GF-D8 (cell line): ENCODE results near the gene RHOBTB1.

ENCODE experiments used
- DNase-seq: peaks from one replicate; lab custom pipeline; 2025; lab: John Stamatoyannopoulos, UW

The RHOBTB1 gene

DNA sequence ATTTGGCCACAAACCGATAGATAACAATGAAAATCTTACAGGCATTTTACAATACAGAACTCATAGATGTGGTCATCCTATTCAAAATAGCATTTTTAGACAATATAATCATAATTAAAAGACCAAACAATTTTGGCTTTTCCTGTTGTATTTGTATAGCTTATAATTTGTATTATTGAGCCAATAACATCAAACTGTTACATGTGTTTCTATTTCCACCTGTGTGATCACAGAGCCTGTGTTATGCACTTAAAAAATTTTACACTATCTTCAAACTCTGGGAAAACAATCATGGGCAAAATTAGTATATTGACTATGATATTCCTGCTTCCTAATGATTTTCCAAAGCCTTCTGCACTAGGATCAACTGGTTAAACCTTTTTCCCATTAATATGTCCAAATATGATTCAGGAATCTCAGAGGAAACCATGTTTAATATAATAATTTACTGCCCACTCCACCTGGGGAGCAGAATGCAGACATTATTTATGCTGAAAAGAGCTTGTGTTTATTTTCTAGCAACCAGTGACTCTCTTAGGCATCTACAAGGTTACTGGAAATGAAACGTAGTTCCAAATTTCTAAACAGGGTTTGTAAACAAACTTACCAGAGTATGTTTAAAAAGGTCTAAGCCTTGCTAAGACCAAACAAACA is 1.7 kb downstream of the RHOBTB1 start:
- DNase-seq, result no peak

DNA sequence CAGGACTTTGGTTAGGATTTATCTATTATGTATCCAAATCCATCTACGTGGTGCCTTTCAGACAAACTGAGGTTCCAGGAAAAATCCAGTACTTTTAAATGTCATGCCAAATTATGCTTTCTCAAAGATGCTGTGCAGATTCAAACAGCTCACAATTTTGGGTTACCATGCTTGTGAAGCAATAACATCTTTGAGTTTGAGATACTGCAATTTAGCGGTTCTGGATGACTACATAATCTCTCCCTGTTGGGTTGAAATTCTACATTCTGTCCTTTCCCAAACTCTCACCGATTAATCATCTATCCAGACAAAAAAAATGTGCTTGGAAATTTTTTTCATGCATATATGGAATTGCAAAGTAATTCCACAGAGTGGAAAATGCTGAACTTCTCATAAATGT is 3.5 kb downstream of the RHOBTB1 start:
- no peak for DNase-seq

DNA sequence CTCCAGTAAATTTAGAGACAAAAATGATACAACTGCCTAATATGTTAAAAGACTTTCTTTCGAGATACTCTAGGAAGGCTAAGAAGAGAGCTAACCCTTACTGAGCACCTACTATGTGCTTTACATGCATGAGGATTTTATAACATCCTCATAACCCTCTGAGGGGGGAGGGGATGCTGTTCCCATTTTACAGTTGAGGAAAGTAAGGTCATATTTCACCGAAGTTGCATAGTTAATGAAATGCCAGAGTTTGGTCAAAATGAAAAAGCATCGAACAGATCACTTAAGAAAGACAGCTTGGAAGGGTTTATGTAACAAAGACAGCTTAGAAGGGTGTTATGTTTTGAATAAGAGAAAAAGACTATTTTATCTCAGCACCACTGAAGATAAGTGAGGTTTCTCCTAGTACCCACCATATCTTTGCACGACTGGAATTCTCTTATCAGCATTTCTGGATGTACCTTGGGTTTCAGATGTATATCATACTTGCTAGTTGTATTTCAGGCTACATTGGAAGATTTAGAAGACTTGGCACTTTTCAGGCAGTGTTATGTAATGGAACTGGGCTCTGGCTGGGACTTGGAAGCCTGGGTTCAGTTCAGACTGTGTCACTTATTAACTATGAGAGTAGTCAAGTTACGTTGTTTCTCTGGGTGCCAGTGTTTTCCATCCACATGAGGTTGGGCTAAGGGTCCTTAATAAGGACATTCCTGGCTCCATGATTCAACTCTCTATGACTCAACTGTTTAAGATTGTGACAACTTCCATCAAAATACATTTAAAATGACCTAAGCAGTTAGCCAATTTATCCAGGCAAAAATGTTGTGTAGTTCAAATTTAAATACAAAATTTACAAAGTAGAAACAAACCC is 6.0 kb downstream of the RHOBTB1 start:
- no peak for DNase-seq

DNA sequence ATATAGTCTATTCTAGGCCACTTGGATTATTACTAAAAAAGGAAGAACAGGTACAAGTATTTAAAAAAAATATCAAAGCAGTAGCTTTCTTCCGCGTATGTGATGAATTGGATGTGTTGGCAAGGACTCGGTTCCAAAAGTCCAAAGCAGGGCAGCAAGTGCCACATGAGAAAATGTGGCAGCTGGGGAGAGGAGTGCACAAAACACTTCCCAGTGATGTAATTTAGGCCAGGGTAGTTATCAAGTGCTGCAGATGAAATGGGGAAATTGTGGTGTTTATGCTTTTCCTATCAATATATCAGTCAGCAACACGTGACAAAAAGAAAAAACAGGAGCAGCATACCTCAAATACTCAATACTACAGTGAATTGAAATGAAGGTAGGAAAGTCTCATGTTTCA is 7.0 kb downstream of the RHOBTB1 start:
- DNase-seq, result no peak

DNA sequence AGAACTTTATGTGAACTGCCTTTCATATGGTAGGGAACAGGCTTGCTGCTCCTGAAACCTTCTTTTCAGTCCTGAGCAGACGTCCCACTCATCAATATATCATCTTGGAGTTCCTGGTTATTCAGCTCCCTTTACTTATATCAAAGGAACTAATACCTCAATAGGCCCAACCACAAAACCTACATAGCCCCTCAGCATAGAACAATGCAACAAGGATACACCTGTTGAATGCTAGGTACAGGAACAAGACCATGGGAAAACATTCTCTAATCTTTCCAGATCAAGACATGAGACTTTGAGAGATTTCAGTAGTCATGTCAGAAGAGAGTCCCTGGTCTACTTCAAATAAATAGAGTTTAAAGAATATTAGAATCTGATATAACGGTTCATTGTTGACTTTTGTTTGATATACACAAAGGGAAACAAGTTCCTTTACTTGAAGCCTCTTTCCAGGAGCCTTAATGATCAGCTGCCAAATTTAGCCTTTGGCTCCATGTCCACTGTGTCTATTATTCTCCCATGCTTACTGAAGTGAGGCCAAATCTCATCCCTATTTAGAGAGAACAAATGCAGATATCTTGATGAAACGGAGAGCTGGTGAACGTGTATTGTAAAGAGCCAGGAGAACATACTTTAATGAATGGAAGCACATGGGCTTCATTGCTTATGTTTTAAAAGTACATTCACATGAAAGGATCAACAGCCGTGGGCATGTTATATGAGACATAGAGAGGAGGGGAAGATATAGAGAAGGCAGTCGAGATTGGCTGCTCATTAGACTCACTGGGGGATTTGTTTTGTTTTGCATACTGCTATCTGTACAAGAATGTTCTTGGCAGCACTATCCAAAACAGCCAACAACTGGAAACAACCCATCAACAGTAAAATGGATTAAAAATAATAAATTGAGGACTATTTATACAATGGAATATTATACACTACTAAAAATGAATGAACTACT is 9.5 kb downstream of the RHOBTB1 start:
- no peak for DNase-seq

DNA sequence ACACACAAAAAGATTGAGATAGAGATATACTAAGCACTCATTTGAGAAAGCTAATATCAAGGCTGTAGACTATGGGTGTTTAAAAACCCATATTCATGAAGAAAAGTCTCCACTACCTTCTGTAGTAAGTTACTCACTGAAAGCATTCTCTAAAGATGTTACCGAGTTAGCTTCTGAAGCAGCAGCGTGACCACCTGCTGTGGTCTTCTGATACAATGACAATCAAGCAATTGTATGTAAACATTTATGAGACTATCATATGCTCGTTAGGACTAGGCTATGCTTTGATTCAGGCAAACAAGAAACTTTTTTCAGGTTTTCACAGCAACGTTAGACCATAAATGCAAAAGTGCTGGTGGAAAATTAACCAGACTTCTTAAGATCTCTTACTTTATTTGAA is 11.2 kb downstream of the RHOBTB1 start:
- DNase-seq, result no peak

DNA sequence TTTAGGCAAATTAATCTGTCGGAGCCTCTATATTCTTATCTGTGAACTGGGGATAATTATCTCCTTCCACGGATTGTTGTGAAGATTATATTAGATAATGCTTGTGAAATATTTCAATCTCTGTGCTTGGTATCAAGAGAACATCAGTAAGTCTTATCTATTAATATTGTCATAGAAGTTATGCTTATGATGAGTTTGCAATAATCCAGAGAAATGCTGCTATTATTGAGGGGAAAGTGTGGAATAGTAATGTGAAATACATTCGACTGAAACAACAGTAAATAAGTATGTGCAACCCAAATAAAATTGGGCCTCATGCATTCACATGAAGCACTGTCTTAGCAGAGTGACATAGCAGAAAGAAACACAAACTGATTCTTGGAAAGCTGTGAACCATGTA is 13.7 kb downstream of the RHOBTB1 start:
- DNase-seq, result no peak

DNA sequence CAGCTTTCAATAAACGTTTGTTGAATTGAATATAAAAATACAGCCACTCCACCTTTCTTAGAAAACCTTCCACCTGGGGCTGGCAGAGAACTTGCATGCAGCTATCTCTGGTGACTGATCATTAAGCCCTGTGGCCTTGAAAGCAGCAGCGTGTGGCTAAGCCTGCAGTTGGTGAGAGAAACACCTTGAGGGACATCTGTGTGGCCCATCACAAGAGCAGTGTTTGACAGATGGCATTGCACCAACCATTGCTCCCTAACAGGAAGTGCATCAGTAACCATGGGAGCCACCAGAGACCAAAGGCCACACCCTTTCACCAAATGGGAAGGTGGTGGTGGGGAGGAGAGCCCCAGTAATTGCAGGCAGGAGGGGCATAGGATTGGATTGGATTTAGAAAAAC is 22.4 kb downstream of the RHOBTB1 start:
- no peak for DNase-seq

DNA sequence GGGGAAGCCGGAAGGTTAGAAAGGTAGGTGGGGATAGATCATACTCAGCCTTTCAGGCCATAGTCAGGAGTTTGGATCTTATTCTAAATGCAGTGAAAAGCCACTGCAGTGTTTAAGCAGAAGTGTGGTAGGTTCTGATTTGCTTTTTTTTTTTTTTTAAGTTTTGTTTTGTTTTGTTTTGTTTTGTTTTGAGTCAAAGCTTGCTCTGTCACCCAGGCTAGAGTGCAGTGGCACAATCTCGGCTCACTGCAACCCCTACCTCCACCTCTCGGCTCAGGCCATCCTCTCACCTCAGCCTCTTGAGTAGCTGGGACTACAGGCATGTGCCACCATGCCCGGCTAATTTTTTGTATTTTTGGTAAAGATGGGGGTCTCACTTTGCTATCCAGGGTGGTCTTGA is 23.5 kb downstream of the RHOBTB1 start:
- no peak for DNase-seq

DNA sequence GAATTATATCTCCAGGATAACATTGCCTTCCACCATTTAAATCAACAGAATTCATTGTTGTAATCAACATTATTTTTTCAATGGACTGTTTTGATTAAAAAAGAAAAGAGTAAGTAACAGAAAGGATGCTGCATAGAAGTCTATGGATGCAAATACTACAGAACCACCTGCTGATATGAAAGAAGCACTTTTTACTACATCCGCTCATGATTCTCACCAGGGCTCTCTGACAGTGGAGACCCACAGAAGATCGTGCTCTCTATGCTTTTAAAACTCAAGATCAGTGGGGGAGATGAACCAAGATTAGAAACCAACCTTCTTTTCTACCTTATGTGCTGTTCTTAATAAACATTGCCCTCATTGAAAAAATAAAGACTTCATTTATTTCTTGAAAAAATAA is 24.4 kb downstream of the RHOBTB1 start:
- DNase-seq, result no peak

DNA sequence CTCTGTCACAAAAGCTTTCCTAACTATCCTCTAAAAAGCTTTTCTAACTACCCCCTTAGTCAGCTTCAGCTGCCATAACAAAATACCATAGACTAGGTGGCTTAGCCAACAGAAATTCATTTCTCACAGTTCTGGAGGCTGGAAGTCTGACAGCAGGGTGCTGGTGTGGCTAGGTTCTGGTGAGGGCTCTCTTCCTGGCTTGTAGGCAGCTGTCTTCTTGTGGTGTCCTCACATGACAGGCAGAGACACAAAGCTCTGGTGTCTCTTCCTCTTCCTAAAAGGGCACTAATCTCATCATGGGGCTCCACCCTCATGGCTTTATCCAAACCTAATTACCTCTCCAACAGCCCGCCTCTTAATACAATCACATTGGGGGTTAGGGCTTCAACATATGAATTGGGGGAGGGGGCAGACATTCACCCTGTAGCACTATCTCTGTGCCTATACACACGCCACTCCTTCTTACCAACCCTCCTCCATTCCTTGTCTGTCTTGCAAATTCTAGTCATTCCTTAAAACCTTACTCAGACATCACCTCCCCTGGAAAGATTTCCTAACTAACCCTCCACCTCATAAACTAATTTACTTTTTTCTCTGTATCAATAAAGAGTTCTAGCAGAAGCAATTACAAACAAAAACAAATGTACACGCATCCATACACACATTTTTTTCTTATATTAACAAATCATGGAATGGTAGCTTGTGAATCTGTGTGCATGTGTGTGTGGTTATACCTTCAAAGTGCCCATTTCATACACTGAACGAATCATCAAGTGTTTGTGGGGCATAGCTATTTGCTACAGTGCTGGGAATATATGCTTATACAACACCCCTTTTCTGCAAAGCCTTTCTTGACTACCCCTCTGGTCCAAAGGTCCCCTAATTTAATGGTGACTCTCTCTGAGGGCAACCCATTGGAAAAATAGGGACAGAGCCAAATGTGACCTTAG is 26.4 kb downstream of the RHOBTB1 start:
- no peak for DNase-seq

DNA sequence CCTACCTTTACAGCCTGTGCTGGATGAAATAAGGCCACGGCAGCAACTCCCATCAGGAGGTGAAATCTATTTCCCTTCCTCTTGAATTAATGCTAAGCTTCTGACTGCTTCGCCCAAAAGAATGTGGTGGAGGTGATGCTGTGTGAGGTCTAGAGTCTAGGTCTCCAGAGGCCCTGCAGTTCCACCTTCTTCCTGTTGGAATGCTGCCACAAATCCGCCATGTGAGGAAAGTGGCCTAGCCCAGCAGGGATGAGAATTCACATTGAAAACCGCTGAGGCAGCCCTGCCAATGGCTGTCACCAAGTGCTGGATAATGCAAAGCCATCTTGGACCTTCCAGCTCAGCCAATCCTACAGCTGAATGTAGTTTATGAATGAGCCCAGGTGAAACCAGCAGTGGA is 28.0 kb downstream of the RHOBTB1 start:
- DNase-seq, result no peak

DNA sequence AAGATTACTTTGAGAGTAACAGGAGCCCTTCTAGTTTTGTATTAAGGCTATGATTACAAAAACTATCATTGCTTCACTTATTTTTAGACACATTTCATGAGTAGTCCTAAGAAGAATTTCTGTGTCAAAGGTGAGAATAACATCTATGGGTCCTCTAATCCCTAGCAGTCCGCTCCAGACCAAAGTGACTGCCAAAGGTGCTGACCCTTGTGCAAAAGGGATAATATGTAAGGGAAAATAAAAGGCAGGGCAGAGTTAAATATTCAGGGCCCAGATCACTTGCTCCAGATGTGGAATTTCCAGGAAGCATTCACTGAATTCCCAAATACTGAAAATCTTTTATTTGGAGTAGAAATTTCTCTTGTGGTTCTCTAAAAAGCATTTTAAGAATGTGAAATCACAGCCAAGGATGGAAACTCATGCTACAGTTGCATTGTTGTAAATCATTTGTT is 29.3 kb downstream of the RHOBTB1 start:
- DNase-seq, result no peak

DNA sequence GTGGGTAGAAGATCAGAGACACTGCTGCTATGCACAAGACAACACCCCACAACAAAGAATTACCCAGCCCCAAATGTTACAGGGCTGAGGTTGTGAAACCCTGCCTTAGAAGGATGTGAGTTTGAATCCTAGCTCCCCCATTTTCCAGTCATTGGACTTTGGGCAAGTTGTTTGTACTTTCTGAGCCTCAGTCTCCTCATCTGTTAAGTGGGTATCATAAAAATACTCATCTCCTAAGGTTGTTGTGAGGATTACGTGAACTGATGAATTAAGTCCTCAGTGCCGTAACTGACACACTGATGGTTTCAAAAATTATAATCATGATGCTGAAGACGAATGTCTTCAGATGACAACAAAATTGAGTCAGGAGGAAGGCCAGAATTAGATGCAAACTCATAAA is 30.3 kb downstream of the RHOBTB1 start:
- DNase-seq, result no peak

DNA sequence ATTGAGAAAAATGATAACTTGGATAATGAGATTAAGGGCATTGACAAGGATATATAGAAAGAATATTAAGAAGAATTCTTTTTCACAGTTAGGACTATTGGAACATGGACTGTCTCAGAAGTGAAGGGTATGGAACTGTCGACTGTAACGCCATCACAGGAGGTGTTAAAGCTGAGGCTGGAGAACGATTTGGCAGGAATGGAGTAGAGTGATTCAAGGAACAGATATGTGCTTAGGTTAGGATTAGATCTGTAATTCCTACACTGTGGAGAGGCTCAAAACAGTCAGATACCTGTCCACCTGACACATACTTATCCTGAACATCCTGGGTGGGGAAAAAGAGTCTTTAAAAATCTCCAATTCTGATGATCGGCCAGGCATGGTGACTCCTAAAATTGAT is 30.9 kb downstream of the RHOBTB1 start:
- no peak for DNase-seq

DNA sequence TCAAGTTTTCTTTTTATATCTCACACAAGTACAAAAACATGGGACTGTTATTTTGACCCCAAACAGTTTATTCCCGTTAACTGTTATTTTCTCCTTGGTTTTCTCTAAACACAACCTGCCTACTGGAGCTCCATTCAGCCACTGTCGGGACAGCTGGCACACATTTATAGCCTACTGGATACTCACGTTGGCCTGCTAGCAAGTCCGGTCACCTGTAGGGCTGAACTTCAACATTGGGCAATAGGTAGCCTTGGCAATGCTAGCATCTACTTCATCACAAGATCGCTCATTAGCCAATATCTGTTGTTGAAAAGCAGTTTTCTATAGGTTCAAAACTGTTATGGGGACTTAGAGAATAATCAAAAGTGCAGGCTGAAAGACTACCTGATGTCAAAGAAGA is 32.3 kb downstream of the RHOBTB1 start:
- no peak for DNase-seq

DNA sequence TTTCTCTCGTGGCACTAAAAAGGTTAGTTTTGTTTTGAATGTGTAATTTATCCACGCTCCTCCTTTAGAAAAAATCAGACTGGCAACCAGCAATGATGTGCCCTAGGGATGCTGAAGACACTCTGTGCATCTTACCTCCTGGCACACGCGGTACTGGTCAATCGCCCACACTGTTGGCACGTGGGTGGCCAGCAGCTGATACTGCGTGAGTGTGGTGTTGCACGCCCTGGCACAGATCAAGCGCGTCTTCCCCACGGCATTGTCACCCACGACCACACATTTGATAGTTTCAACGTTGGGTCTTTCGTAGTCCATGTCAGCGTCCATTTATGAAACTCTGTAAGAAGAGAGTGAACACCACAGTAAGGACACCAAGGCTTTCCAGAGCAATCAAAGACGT is 32.8 kb downstream of the RHOBTB1 start:
- DNase-seq, result no peak

DNA sequence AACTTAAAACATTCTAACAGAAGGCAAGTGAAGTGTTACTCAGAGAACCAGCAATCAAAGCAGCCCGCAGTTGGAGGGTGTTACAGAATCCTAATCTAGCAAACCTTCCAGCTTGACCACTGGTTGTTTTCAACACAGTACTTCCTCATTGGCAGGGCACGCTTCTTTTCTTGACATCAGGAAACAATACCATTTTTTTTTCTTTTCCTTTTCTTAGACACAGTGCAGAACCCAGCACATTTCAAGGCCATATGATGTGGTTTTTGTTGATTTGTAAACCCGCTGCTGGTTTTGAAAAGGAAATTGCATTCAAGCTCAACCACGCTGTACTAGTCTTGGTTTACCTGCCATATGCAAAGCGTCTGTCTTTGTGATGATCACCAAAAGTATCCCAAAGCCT is 33.4 kb downstream of the RHOBTB1 start:
- DNase-seq, result no peak

DNA sequence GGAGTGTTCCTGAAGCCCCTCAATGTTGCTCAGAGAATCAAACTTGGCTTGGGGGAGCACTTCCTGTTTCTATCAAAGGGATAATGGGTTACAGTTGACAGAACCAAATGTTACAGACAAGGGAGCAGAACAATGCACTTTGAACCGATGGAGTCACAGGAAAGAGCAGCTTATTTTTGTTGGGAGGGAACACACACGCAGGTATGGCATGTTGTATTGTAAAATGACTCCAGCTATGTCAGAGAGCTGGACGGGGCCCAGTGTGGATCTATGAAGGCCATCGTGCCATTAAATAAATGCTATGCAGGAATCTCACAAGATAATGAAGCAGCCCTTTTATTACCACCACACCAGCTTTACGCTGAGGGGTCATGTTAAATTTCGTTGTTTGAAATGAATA is 35.1 kb downstream of the RHOBTB1 start:
- no peak for DNase-seq

DNA sequence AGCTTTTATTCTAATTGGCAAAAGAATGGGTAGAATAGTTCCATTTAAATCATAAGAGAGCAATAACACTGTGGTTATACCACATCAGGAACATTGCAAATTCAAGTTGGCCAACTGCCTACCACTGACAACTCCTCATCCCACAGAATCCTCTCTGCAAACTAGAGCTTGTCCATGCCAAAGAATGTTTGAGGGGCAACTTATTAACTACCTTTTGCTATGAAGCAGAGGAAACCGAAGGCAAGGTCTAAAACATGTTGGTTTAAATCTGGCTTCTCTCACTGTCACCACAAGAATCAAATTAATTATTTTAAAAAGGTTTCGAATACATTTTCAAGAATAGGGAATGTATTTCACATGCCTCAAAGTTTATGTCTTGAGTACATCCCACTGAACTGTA is 36.0 kb downstream of the RHOBTB1 start:
- no peak for DNase-seq

DNA sequence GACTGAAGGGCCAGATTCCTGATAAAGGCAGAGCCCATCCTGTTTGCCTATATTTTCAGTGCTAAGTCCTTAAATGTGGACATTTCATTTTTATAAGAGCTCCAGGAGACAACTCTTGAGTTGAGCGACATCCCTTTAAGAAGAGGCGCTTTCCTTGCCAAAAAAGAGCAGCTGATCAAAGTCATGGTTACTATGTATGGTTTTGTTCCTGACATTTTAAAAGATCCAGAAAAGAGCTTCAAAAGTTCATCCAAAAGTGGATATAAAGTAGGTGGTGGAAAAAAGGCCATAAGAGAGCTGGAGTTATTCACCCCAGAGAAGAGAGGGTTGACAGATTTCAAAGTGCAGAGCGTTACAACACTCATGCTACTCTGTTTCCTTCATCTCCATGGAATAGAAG is 36.7 kb downstream of the RHOBTB1 start:
- no peak for DNase-seq
